ENCODE data around the gene MPDU1.
"Not testable (repeated sequence)": the region's sequence is repeated elsewhere in the genome, so short reads cannot be mapped to it uniquely, and the experiment has no call there.

MPDU1 gene

GRCh38 chr17:7582396-7583252 is 1.0 kb upstream of the MPDU1 start:
- DNase-seq = no peak

DNA sequence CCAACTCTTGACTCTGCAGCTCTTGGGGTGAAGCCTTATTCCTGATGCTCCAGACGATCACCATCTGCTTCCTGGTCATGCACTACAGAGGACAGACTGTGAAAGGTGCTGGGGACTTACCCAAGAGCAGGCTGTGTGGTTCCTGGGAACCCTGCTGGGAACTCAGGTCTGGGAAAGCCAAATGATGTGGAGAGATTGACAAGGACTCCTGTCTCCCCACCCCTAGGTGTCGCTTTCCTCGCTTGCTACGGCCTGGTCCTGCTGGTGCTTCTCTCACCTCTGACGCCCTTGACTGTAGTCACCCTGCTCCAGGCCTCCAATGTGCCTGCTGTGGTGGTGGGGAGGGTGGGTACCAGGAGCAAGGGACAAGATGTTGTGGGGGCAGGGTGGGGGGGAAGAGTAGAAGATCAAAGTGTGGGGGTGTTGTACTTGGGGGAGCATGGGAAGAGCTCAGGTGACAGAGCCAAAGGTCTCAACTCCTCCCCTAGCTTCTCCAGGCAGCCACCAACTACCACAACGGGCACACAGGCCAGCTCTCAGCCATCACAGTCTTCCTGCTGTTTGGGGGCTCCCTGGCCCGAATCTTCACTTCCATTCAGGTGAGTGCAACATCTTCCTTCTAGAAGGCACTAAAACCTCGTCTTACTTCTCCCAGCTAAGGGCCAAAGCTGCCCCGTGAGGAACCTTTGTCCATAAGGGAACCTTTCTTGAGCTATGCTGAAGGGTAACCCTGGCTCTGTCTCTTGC is 3.2 kb downstream of the MPDU1 start:
- no peak for DNase-seq

GRCh38 chr17:7587420-7588151 is 3.9 kb downstream of the MPDU1 start:
- no peak for DNase-seq

DNA sequence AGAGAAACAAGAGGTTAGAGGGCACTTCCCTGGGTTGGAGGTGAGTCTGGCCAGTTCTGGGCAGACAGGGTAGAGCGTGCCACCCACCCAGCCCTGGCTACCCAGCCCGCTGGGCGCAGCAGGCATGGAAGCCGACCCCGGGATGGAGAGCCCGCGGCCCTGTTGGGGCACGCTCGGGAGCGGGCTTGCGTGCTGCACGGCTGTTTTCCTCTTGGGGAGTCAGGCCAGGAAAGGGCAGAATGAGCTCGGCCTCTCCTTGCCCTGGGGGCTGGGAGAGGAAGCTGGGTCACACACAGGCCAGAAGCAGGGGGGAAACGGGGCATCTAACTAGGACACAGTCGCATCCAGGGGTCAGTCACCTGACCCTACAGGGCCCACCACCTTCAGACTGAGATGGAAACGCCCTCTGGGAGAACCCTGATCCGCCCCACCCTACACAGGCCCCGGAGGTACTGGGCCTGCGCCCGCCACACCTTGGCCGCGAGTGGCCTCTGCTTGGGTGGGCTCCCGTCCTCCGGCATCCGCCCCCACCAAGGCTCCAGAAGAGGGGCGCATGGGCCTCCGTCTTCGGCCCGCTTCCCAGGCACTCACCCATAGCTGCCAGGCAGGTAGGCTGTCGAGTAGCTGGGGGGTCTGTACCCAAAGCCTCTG is 5.0 kb downstream of the MPDU1 start:
- DNase-seq = no peak

DNA sequence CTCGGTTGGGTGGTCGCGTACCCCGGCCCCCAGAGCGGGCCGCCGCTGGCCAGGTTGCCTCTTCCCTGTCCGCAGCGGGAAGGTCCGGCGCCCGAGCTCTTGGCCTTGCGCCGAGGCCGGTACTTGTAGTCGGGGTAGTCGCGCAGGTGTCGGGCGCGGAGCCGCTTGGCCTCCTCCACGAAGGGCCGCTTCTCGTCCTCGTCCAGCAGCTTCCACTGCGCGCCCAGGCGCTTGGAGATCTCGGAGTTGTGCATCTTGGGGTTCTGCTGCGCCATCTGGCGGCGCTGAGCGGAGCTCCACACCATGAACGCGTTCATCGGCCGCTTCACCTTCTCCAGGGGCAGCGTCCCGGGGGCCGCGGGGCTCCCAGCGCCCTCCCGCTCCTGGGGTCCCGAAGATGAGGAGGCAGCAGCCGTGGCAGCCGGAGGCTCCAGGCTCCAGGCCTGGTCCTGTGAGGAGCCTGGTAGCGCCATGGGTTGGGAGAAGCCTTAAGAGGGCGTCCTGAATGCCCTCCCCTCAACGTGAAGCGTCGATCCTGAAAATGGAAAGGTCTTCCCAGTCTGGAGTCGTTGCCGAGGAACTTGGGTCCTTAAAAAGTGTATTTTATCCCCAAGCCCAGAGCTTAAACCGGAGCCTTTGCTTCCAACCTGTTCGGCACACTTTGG is 5.7 kb downstream of the MPDU1 start:
- no peak for DNase-seq

GRCh38 chr17:7589891-7590691 is 6.4 kb downstream of the MPDU1 start, which contains the start of gene SOX15:
Gene SOX15 (minus strand): TSS chr17:7590094. CDS start chr17:7589676, 418 bp downstream.
- DNase-seq = no peak

DNA sequence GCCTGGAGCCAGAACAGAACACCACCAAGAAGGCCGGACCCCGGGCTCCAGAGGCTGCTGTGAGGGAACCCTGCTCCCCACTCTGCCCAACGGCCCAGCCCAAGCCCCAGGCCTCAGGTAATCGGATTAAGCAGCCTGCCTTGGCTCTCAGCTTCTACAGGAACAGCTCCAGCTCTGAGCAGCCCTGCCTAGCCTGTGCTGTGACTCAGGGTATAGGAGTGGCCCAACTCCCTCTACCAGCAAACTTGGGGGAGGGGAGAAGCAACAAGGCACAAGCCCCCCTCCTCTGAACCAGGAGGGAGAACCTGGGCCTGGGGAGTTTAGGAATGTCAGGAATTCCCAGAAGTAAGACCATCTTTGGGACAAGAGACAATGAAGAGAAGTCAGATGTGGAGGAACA is 7.1 kb downstream of the MPDU1 start:
- no peak for DNase-seq

- no peak for DNase-seq
These were observed 7.9 kb downstream of the MPDU1 start for GRCh38 chr17:7591596-7591995.

- no peak for DNase-seq
These were observed 8.9 kb downstream of the MPDU1 start for GRCh38 chr17:7592422-7593021.

GRCh38 chr17:7593296-7593695 is 9.6 kb downstream of the MPDU1 start:
- no peak for DNase-seq

GRCh38 chr17:7597561-7597960 is 13.9 kb downstream of the MPDU1 start:
- DNase-seq = not testable (repeated sequence)

DNA sequence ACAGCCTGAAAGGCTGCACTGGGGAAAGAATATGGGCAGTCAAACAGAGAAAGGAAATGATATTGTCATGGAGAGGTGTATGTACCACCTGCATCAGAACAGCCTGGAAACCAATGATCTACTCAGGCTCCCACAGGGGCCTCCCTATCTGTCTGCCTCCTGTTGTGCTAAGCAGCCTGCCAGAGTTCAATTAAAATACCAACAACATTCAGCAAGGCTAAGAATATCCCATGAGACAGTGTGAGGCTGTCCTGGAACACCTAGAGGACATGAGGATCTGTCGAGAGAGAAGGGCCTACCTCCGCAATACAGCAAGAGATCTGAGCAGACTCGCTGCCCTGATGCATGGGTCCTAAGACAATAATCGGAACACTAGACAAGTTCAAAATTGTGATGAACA is 22.6 kb downstream of the MPDU1 start:
- DNase-seq = no peak

GRCh38 chr17:7610641-7611040 is 27.0 kb downstream of the MPDU1 start:
- no peak for DNase-seq

DNA sequence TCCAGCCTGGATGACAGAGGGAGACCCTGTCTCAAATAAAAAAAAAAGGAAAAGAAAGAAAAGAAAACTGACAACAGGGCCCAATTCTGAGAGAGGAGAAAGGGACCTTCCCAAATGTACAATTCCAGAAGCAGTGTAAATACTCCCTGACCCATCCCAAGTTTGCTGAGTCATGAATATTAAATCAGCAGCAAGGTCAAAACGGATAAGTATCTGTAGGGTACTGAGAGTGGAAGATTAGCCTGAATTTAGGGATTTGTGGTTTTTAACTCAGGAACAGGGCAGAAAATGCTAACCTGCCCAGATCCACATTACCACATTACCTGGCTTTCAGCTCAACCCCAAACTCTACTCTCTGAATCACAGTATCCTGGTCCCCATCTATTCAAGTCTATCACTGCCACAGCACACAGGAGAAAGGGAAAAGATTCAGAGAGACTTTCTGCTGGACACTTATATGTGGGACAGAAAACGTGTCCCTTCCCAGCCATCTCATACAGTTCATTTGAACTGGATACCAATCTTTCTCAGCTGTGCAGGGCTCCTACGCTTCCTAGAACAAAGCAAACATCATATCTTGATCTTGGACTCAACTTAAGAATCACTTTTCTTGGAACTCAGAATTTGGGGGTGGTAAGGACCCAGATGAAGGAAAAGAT is 28.1 kb downstream of the MPDU1 start:
- DNase-seq = no peak

DNA sequence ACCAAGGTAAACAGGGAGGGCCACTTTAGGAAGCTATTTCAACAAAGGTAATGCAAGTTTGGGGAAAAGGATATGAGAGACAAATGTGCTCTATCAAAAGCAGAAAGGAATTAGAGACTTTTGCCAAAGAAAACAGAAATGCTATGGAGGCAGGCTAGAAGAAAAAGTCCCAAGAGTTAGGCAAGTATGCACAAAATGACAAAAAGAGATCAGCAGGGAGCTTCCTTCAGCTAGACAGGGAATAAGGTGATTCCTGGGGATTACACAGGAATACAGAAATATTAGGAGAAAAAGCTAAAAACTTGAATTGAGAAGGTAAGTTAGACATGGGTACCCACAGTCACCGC is 28.6 kb downstream of the MPDU1 start:
- no peak for DNase-seq

- no peak for DNase-seq
These were observed 30.2 kb downstream of the MPDU1 start for GRCh38 chr17:7613769-7614424.

- DNase-seq = peak; percentile 88
These were observed 31.0 kb downstream of the MPDU1 start, which contains the start of gene FXR2 for GRCh38 chr17:7614425-7615264. Gene FXR2 (minus strand): TSS chr17:7614897. CDS start chr17:7614532, 365 bp downstream.

DNA sequence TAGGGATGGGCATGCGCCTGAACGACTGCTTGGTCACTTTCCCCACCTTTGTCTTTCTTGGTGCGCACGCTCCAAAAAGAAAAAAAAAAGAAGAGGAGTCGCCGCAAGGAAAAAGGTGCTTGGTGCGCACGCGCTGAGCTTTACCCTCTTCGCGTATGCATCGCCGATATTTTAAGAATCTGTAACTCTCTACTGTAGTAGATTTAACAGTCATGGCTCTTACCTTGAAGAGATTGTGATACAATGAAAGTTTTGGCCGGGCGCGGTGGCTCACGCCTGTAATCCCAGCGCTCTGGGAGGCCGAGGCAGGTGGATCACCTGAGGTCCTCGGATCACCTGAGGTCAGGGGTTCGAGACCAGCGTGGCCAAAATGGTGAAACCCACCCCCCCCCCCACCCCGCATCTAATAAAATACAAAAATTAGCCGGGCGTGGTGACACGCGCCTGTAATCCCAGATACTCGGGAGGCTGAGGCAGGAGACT is 31.7 kb downstream of the MPDU1 start:
- no peak for DNase-seq

- DNase-seq = no peak
These were observed 35.0 kb downstream of the MPDU1 start for GRCh38 chr17:7618608-7619007.

Data from NCI-H2029 treated with DMSO at 0.1 percent for 48 hours (cell line).